Measurements from ENCODE around the gene CBX4.

Gene CBX4

DNA sequence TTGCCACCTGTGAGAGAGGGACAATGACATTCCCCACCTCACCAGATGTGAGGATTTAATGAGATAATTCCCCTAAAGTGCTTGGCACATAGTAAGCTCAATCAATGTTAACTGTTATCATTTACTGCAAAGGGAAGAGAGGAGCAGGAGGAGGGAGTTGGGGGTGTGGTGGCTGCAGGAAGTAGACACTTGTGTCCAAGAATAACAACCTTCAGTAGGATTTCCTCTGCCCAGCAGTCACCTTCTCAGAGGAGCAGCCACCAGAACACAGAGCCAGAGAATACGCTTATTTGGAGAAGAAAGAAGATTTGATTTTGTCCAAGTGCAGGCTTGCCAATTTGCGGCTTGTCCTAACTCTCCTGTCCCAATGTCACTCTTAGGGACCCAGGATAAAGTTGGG, 10.2 kb downstream of the CBX4 start:
- Histone ChIP-seq H3K9ac (ENCODE audit: low read length) (no peak overlapping the region), H3K4me3 (ENCODE audit: insufficient read depth, low read length, poor library complexity, severe bottlenecking) (no peak overlapping the region), H3K27me3 (ENCODE audit: low read length) (no peaks in the 10 kb centered on the region), H3K27ac (ENCODE audit: low read depth, low read length) (no peak overlapping the region), H3K9me2 (replicated peaks; ENCODE audit: insufficient read depth, low read length) (no peaks in the 10 kb centered on the region), H3K9me3 (ENCODE audit: insufficient read depth, low read length) (no peaks in the 10 kb centered on the region), H3K4me2 (ENCODE audit: low read depth, low read length, poor library complexity, severe bottlenecking) (no peak overlapping the region), H4K20me1 (ENCODE audit: low read depth, low read length) (0 out of 2 replicates have a peak, but pooled peaks cover 4% of the 10 kb centered on the region), H3K36me3 (ENCODE audit: low read length) (no peaks in the 10 kb centered on the region), H3K79me2 (ENCODE audit: insufficient read depth, low read length) (no peaks in the 10 kb centered on the region), H3F3A (ENCODE audit: insufficient read depth) (no peaks in the 10 kb centered on the region), H2AFZ (ENCODE audit: low read depth, low read length, severe bottlenecking) (no peak overlapping the region)
- TF ChIP-seq EZH2phosphoT487 (conservative IDR thresholded peaks at IDR 0.05; ENCODE audit: low read length) (no peak), CTCF (IDR thresholded peaks at IDR 0.05; ENCODE audit: insufficient read depth, low read length, poor library complexity, severe bottlenecking) (no peak)

DNA sequence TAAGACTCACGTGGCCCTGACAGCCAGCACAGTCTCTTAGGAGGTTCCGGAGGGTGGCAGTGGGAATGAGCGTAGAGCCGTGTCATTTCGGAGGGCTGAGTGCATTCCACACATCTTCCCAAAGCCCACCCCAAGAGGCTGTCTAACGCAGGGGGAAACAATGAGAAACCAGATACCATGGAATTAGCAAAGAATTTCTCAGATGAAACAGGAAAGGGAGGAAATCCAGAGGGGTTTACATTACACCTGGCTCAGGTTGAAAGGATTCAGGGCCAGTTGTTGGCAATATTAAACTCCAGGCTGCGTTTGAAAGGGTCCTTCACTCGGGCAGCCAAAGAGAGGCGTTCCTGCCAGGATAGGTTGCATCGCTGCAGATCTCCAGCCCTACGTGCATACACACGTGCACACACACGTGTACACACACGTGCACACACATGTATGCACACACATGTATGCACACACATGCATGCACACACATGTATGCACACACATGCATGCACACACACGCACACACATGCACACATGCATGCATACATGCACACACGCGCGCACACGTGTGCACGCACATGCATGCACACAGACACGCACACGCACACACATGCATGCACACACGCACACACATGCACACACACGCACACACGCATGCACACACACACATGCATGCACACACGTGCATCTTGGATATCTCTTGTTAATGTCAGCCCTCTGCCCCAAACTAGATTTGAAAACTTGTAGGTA, 12.2 kb downstream of the CBX4 start:
- no peak overlapping the region for H3K27ac ChIP-seq (ENCODE audit: low read depth, low read length)
- H3K79me2 ChIP-seq (ENCODE audit: insufficient read depth, low read length): no peaks in the 10 kb centered on the region
- no peak overlapping the region for H3K9ac ChIP-seq (ENCODE audit: low read length)
- no peaks in the 10 kb centered on the region for H3K27me3 ChIP-seq (ENCODE audit: low read length)
- H3K36me3 ChIP-seq (ENCODE audit: low read length): no peaks in the 10 kb centered on the region
- H3K4me3 ChIP-seq (ENCODE audit: insufficient read depth, low read length, poor library complexity, severe bottlenecking): no peak overlapping the region
- H3K9me3 ChIP-seq (ENCODE audit: insufficient read depth, low read length): no peaks in the 10 kb centered on the region
- H4K20me1 ChIP-seq (ENCODE audit: low read depth, low read length): no peaks in the 10 kb centered on the region
- no peak overlapping the region for H2AFZ ChIP-seq (ENCODE audit: low read depth, low read length, severe bottlenecking)
- H3F3A ChIP-seq (ENCODE audit: insufficient read depth): no peaks in the 10 kb centered on the region
- H3K9me2 ChIP-seq (replicated peaks; ENCODE audit: insufficient read depth, low read length): no peaks in the 10 kb centered on the region
- H3K4me2 ChIP-seq (ENCODE audit: low read depth, low read length, poor library complexity, severe bottlenecking): no peak overlapping the region
- no peak for TF ChIP-seq EZH2phosphoT487 (conservative IDR thresholded peaks at IDR 0.05; ENCODE audit: low read length)
- TF ChIP-seq CTCF (IDR thresholded peaks at IDR 0.05; ENCODE audit: insufficient read depth, low read length, poor library complexity, severe bottlenecking): no peak

DNA sequence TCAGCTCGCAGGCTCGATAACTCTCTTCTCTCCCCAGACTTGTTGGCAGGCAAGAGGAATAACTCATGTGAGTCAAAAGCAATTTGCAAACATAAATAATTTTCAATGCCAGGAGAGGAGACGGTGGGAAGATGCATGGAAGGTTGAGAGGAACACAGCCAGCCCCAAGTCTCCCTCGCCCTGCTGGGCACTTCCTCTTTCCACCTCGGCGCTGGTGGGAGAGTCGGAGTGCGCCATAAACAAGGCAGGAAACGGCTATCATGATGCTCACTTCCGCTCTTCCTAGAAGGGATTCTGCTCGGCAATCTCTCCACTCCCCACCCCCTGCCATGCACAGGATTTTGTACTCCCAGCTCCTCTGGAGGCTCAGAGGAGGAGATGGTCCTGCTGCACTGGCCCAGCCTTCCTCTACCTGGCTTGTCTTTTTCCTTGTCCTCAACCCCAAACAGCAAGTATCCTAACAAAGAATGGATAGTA, 13.0 kb downstream of the CBX4 start:
- Histone ChIP-seq H3K4me2 (ENCODE audit: low read depth, low read length, poor library complexity, severe bottlenecking) (no peak overlapping the region), H2AFZ (ENCODE audit: low read depth, low read length, severe bottlenecking) (no peak overlapping the region), H3K4me3 (ENCODE audit: insufficient read depth, low read length, poor library complexity, severe bottlenecking) (no peak overlapping the region), H3K9me3 (ENCODE audit: insufficient read depth, low read length) (no peaks in the 10 kb centered on the region), H3F3A (ENCODE audit: insufficient read depth) (no peaks in the 10 kb centered on the region), H3K9ac (ENCODE audit: low read length) (no peak overlapping the region), H3K79me2 (ENCODE audit: insufficient read depth, low read length) (no peaks in the 10 kb centered on the region), H3K27ac (ENCODE audit: low read depth, low read length) (no peak overlapping the region), H3K9me2 (replicated peaks; ENCODE audit: insufficient read depth, low read length) (no peaks in the 10 kb centered on the region), H3K36me3 (ENCODE audit: low read length) (no peaks in the 10 kb centered on the region), H3K27me3 (ENCODE audit: low read length) (no peaks in the 10 kb centered on the region), H4K20me1 (ENCODE audit: low read depth, low read length) (no peaks in the 10 kb centered on the region)
- TF ChIP-seq CTCF (IDR thresholded peaks at IDR 0.05; ENCODE audit: insufficient read depth, low read length, poor library complexity, severe bottlenecking): no peak
- no peak for TF ChIP-seq EZH2phosphoT487 (conservative IDR thresholded peaks at IDR 0.05; ENCODE audit: low read length)

All from SU-DHL-6 (cell line).